Loucy (cell line): ENCODE data around the gene FYB2.

Source experiments
- CTCF ChIP-seq: fragments of 200-600 bp; sonication (generic); conservative IDR thresholded peaks from 2 replicates; pipeline ENCODE4 v1.5.1; 2014; ENCODE audit warnings: mild to moderate bottlenecking, antibody characterized with exemption, low read length
- EZH2phosphoT487 ChIP-seq: fragments of 200-600 bp; IDR thresholded peaks from 2 replicates; pipeline ENCODE4 v1.6.1; 2018; ENCODE audit warnings: antibody characterized with exemption, mild to moderate bottlenecking, moderate library complexity, borderline replicate concordance

GRCh38 chr1:56707379-56707778 lies 111.8 kb downstream of the FYB2 start:
- no peak for TF ChIP-seq CTCF
- TF ChIP-seq EZH2phosphoT487 = no peak
